GM12875 (cell line): ENCODE data around the gene RBCK1.

Experiments used
- H3K4me3 ChIP-seq: one replicate; pipeline ENCODE4 v1.5.1; 2011; ENCODE audit warnings: low read depth, low read length, control low read depth
- TF ChIP-seq, protein P1 (sequence below): IDR thresholded peaks from 2 replicates; pipeline ENCODE4 v1.5.1; 2011; ENCODE audit warnings: low read depth, mild to moderate bottlenecking, control low read depth, inconsistent platforms, low read length, moderate library complexity, borderline replicate concordance; ENCODE audit not compliant: insufficient read depth

RBCK1 gene

DNA sequence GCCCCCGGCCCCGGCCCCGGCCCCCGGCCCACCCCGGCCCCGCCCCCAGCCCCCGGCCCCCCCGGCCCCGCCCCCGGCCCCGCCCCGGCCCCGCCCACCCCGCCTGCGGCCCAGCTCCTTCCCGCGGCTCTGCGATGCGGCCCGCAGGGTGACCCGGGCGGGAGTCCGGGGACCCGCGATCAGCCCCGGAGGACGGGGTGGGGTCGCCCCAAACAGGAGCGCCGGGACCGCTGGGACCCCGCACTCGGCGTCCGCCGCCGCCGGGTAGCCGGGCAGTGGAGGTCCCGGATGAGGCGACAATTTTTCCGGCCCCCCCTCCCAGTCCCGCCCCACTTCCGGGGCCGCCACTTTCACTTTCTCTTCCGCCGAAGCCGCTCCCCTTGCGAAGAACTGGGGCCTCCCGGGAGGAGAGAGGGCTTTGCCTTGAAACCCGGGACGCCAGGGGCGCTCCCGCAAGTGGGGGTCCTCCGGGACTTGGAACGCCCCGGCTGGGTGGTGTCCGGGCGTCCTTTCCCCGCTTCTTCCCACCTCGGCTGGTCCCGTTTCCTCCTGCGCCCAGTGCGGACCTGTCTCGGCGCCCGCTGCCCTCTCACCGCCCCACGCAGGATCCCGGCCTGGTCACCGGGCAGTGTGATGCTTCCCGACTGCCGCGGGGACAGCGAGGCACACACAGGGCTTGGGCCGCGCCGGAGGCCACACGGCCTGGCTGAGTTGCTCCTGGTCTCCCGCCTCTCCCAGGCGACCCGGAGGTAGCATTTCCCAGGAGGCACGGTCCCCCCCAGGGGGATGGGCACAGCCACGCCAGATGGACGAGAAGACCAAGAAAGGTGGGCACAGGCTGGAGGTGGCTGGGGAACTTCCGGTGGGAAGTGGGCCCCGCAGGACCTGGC is at the start of gene RBCK1:
Gene RBCK1, plus strand, starts transcription at position 347 of the 890 bp plus-strand sequence. Its CDS starts 459 bp downstream, at position 806.
- peak within 1 kb of the TSS; percentile 86 for H3K4me3 ChIP-seq
- TF ChIP-seq, protein P1, sequence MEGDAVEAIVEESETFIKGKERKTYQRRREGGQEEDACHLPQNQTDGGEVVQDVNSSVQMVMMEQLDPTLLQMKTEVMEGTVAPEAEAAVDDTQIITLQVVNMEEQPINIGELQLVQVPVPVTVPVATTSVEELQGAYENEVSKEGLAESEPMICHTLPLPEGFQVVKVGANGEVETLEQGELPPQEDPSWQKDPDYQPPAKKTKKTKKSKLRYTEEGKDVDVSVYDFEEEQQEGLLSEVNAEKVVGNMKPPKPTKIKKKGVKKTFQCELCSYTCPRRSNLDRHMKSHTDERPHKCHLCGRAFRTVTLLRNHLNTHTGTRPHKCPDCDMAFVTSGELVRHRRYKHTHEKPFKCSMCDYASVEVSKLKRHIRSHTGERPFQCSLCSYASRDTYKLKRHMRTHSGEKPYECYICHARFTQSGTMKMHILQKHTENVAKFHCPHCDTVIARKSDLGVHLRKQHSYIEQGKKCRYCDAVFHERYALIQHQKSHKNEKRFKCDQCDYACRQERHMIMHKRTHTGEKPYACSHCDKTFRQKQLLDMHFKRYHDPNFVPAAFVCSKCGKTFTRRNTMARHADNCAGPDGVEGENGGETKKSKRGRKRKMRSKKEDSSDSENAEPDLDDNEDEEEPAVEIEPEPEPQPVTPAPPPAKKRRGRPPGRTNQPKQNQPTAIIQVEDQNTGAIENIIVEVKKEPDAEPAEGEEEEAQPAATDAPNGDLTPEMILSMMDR = no peak

DNA sequence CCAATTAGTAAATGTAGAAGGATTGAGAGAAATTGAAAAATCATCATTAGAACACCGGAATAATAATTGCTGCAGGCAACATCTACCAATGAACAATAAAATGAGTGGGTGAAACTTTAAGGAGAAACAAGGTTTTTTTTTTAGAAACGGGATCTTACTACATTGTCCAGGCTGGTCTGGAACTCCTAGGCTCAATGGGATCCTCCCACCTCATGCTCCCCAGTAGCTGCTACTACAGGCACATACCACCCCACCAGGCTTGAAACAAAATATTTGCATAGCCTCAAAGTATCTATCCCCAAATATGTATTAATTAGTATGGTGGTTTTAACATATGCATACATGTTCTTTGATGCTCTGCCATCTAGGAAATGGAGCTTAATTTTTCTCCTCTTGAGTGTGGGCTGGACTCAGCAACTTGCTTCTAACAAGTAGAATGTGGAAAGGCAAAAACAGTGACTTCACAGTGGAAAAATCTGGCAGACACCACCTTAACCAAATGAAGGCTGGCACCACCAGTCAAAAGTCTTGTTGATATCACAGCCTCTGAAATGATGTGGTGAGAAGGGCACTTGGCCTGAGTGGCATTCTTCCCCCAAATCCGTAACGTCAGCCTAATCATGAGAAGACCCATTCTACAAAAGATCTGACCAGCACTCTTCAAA is 49.1 kb upstream of the RBCK1 start:
- TF ChIP-seq, protein P1 = no peak
- no peak overlapping the region for H3K4me3 ChIP-seq

DNA sequence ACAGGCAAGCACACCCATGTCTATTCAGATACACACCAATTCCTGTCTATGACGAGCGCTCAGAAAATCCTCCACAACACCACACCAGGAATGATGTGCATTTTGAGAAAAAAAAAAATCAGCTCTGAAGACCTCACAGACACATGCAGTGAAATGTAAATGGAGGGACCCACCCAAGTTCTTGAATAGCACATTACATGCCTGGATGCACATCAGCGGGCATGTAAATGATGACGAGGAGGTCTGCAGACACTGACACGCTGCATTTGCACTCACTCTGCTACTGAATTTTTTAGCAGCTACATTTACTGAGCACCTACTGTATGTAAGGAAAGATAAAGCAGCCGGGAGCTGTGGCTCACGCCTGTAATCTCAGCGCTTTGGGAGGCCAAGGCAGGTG is 46.5 kb upstream of the RBCK1 start:
- no peak overlapping the region for H3K4me3 ChIP-seq
- TF ChIP-seq, protein P1 = no peak

DNA sequence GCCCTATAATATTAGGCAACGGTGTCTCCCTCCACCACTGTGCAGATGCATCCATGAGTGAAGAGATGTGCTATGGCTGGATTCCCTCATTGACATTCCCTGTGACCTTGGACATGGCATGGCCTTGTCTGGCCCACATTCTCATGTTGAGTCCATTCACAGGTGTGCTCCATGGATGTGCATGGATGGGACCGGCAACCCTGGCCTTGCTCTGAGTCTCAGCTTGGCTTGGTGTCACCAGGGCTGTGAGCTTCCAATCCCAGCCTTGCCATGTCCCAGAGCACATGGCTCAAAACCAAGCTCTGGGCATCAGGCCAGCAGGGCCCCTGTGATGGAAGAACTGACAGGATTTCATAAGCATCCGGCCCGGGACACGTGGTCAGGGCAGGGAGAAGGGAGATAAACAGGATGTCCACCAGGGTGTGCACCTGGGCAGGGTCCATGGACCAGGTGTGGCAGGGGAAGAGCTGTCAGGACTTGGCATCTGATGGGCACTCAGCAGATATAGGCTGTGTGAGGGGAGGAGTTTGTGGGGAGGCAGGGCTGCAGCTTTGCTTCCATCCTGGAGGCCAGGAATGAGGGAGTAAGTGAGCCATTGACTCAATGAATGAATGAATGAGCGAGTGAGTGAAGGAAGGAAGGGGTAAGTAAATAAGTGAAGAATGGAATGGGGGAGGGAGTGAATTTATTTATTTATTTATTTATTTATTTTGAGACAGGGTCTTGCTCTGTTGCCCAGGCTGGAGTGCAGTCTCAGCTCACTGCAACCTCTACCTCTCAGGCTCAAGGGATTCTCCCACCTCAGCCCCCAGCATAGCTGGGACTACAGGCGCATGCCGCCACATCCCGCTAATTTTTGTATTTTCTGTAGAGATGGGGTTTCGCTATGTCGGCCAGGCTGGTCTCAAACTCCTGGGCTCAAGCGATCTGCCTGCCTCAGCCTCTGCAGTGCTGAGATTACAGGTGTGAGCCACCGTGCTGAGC is 45.5 kb upstream of the RBCK1 start:
- TF ChIP-seq, protein P1 = peak; percentile 41; the same call in 1 of the 2 replicates
- H3K4me3 ChIP-seq = no peak overlapping the region

DNA sequence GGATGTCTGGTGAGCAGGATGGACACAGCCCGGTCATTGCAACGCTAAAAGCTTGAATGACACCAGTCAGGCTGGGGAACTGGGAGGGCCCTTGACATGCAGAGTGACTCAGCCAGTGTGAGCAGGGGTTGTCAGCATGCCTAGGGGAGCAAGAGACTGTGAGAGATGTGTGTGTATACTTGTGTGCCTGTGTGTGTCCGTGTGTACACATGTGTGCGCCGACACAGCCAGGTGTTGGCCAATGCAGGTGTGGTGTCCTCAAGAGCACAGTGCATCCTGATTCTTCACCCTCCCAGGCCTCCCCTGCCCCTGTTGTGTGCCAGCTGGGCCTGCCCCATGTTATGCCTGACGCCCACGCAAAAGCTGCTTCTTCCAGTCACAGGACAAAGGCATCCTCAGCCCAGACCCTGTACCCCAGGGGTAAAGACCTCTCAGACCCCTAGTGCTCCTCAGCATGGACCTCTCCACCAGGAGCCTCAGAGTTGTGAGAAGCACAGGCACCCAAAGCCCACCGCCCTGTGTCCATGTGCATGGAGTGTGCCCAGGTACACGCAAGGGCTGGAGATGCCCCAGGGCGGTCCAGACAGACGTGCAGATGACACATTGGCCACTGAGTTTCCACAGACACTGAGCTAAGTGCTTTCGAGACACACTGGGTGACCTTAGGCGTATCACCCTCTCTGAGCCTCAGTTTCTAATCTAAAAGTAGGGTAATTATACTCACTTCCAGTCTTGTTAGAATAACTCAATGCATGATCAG is 44.6 kb upstream of the RBCK1 start:
- no peak overlapping the region for H3K4me3 ChIP-seq
- TF ChIP-seq, protein P1 = no peak

DNA sequence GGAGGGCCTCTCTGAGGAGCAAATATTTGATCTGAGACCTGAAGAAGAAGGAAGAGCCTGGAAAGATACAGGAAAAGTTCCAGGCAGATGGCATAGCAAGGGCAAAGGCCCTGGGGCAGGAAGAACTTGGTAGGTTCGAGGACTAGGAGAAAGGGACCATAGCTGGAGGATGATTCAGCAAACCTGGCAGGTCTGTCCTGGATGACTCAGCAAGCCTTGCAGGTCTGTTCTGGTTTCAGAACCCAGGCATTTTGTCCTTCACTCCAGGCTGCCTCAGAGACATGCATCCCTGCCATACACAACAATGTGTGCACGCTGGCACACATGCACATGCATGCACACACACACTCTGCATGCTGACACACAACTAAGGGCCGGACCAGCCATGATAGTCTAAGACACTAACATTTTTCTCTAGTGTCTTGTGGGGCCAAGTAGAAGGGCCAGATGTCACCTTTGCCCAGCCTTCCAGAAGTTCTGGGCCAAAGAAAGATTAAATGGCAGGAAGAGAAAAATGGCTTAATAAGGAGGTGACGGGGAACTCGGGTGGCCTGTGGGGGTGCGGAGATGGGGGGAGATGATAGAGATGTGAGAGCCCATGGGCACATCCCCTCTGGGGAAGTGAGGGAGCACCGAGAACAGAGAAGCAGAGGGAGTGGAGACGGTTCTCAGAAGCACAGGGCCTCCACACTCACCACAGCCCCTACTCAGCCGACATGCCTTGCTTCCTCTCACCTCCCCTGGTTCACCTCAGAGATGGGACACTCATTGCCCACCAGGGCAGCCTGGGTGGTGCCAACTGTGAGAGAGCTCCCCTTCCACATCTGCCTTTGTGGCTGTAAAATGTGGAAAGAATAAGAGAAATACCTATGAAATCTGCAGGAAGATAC is 42.9 kb upstream of the RBCK1 start:
- no peak overlapping the region for H3K4me3 ChIP-seq
- TF ChIP-seq, protein P1 = no peak
